ENCODE results near the gene NCAPH2.

The NCAPH2 gene

GRCh38 chr22:50490531-50491308 is 17.3 kb upstream of the NCAPH2 start:
- no peak for DNase-seq

- DNase-seq: no peak
Observed at GRCh38 chr22:50497093-50497492, 10.9 kb upstream of the NCAPH2 start.

GRCh38 chr22:50498322-50498890 is 9.6 kb upstream of the NCAPH2 start:
- DNase-seq: peak; percentile 68

- no peak for DNase-seq
Observed at GRCh38 chr22:50500452-50500851, 7.6 kb upstream of the NCAPH2 start.

GRCh38 chr22:50502096-50502495 is 5.9 kb upstream of the NCAPH2 start:
- DNase-seq: no peak

GRCh38 chr22:50502628-50503474 is 5.2 kb upstream of the NCAPH2 start:
- no peak for DNase-seq

GRCh38 chr22:50503475-50504145 is 4.4 kb upstream of the NCAPH2 start:
- DNase-seq: no peak

- no peak for DNase-seq
Observed at GRCh38 chr22:50504369-50505211, 3.4 kb upstream of the NCAPH2 start.

- DNase-seq: no peak
Observed at GRCh38 chr22:50505276-50505775, 2.7 kb upstream of the NCAPH2 start.

- DNase-seq: no peak
Observed at GRCh38 chr22:50505776-50506610, 2.0 kb upstream of the NCAPH2 start.

GRCh38 chr22:50506611-50507420 is 1.2 kb upstream of the NCAPH2 start:
- DNase-seq: no peak

GRCh38 chr22:50507421-50507990 is 518 bp upstream of the NCAPH2 start, which contains the start of gene LMF2:
LMF2 (minus strand) TSS chr22:50507702; CDS start chr22:50507675, 27 bp downstream.
- DNase-seq: peak; percentile 36

- no peak for DNase-seq
Observed at GRCh38 chr22:50508897-50509296, 873 bp downstream of the NCAPH2 start.

- no peak for DNase-seq
Observed at GRCh38 chr22:50513175-50513574, 5.2 kb downstream of the NCAPH2 start.

GRCh38 chr22:50516068-50516467 is 8.0 kb downstream of the NCAPH2 start:
- no peak for DNase-seq

GRCh38 chr22:50516891-50517290 is 8.9 kb downstream of the NCAPH2 start:
- no peak for DNase-seq

- DNase-seq: no peak
Observed at GRCh38 chr22:50517495-50518260, 9.7 kb downstream of the NCAPH2 start.

GRCh38 chr22:50518606-50519005 is 10.6 kb downstream of the NCAPH2 start:
- DNase-seq: no peak

- no peak for DNase-seq
Observed at GRCh38 chr22:50519151-50519550, 11.1 kb downstream of the NCAPH2 start.

Data from SHP77 treated with DMSO at 0.1 percent for 48 hours (cell line).